Fibroblast of skin of right biceps (primary cell): ENCODE results near the gene TMC1.

Experiments used
- DNase-seq: peaks from one replicate; pipeline ENCODE4 v3.0.0-alpha.2; 2013

The TMC1 gene

DNA sequence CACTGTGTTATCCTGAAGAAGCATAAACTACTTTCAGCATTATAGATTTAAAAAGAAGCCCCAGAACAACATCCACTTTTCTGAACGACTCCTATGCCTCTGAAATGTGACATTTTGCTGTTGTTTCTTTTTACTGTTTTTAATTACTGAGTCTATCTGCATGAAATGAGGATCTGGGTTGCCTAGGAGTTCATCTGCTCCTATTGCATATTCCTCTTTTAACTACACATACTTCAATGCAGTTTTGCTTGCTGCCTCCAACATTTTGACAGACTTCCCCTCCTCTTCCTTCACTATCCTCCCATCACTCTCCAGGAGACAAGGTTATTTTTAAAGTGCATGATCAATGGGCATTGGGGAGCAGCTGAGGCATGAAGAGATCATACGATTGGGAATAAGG lies 164.5 kb downstream of the TMC1 start:
- no peak for DNase-seq

DNA sequence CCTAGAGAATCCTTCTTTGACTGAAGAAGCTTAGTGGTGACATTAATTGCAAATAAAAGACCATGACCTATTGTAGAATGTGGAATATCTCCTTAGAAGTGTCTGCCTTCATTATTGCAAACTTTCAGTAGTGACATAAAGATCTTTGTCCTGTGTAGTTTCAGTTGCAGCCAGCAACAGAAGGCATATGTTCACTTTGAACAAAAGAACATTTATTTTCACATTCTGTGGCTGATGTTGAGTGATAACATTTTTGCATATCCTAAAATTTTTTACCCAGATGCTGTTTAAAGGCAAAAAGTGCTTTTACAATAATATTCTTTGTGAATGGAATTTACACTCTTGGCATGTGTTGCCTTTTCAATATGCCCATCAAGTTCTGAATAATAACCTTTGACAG lies 165.9 kb downstream of the TMC1 start:
- no peak for DNase-seq

DNA sequence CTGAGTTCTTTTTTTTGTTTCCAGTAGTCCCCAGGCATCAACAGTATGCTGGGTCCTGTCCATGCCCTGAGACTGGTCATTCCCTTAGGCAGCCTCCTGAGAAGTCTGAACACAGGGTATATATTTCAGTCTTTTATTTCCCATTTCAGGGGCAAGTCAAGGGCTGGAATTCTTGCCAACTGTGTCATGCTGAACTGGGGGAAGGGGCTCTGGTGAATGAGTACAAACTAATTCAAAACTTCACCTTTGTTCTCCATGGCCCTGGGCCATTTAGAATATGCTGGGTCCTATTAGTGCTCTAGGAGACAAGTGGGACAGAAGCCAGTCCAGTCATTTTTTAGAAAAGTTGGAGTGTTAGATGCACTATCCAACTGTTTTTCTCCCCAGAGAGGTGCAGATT lies 170.3 kb downstream of the TMC1 start:
- no peak for DNase-seq

DNA sequence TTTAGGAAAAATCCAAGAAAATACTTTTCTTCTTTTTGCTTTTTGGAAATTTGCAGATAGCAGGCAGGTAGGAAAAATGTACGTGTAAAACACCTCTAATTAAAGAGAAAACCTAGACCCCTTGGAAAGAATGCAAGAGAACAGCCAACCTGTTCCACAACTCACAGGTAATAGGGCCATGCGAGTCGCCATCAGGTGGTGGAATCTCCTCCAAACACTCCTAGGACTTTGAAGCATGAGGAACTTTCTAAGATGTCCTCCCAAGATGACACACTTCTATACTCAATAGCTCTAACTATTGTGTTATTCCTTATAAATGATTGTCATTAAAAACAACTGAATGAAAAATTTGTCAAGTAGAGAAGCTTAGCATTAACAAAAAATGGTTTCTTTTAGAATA lies 174.0 kb downstream of the TMC1 start:
- no peak for DNase-seq

DNA sequence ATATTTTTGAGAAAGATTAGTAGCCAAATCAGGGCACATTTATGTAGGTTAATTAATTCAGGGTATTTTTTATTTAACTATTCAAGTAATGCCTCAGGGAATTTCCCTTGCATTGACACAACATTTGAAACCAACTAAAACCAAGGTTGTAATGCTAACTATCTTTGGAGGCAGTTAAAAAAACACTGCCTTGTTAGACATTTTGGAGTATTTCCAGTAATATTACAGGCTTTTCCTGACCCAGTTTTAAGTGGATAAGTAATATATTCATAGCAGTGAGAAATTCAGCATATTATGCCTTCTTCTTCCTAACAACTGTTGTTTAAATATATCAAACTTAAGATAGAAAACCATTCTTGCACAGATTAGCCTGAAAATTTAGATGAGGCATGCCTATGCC lies 175.1 kb downstream of the TMC1 start:
- no peak for DNase-seq

DNA sequence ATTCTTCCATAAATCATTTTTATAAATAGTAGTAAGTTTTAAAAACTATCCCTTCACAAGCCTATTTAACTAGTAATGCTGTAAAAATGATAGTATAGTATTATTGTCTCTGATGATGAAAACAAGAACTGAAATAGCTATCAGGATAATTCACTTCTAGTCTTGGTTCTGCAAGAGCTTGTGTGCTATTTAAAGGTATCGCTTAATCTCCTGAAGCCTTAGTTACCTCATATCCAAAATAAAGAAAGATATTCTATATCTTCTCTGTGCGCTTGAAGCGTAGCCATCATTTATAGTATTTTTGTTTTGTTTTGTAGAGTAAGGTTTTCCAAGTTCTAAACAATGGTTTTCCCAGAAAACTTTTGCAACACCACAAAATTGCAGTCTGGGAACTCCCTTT lies 180.1 kb downstream of the TMC1 start:
- DNase-seq, result no peak

DNA sequence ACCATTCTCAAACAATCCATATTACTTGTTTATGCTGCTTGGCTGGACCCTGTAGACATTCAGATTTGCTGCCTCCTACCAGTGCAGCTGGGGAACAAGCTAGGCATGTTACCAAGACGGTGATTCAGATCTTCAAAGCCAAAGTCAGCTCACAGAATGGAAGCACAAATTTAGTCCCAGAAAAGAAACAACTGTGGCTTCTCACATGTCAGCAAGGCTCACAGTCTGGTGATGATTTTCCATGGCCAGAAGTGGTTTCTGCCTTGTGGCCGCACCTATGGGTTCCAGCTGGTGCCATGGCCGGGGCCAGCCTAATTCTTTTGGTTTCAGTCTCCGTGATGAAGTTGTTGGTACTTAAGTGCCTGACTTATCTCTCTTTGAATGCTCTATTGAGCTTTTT lies 182.2 kb downstream of the TMC1 start:
- DNase-seq, result peak; percentile 6

DNA sequence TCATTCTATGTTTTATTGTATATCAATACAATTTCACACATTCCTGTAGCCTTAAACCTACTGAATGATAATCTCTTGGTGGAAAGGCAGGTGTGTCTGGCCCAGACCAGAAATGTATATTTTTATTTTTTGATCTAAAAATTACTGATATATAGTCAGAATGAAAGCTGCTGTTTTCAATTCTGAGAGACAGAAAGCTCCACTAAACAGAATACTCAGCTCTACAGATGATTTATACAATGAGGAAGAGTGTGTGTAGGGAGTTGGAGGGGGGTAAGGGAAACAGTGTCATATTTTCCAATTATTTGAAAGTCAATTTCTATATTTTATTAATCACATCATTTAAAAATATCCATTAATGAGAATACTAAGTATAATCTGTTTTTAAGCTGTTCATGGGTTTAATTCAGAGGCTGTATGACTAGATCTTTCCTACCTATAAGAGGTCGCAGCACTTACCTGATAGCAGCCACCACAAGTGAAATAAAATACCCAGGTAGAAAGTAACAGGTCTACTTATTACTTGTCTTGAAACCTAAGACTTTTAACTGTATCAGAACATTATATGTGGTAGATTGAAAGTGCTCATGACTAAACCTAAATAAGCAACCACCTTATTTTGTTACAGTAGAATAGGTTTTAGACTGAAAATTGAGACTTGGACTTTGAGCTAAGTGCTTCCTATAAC lies 183.4 kb downstream of the TMC1 start:
- no peak for DNase-seq

DNA sequence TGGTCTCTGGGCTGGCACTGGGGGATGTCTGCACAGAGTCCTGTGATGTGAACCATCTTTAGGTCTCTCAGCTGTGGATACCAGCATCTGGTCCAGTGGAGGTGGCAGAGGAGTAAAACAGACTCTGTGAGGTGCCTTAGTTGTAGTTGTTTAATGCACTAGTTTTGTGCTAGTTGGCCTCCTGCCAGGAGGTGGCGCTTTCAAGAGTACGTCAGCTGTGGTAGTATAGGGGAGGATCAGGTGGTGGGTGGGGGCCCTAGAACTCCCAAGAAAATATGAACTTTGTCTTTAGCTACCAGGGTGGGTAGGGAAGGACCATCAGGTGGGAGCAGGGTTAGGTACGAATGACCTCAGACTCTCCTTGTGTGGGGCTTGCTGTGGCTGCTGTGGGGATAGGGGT lies 197.1 kb downstream of the TMC1 start:
- DNase-seq, result no peak

DNA sequence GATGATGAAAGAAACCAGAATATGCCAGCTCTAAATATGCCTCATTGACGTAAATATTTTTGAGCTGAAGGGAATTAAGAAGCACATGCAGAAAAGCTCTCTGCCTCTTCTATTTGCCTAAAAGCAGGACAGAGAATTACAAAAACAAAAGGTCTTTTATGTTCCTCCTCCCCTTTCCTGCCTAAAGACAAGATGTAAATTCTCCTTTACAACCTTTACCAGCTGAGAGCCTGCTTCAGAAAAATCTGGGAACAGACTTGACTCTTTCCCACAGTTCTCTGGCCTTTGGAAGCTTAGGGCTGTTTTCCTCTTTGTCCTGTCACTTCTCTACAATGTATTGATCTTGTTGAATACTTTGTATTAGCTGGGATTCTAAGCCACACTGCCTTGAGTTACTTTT lies 199.7 kb downstream of the TMC1 start:
- no peak for DNase-seq

DNA sequence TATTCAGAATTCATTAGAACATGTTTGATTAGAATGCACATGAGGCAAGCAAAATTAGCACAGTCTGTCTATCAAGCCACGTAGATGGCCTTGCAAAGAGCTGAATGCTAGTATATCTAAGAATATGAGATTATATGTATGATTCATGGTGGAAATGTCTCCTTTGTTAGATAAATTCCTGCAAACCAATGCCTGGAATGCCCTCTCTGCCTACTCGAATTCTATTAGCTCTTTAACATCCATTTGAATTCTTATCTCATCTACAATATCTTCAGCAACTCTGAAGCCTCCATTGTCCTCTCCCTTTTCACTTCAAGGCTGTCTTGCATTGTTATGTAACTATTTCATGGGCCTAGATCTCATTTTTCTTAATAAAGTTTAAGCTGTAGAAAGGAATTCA lies 205.5 kb downstream of the TMC1 start:
- no peak for DNase-seq

DNA sequence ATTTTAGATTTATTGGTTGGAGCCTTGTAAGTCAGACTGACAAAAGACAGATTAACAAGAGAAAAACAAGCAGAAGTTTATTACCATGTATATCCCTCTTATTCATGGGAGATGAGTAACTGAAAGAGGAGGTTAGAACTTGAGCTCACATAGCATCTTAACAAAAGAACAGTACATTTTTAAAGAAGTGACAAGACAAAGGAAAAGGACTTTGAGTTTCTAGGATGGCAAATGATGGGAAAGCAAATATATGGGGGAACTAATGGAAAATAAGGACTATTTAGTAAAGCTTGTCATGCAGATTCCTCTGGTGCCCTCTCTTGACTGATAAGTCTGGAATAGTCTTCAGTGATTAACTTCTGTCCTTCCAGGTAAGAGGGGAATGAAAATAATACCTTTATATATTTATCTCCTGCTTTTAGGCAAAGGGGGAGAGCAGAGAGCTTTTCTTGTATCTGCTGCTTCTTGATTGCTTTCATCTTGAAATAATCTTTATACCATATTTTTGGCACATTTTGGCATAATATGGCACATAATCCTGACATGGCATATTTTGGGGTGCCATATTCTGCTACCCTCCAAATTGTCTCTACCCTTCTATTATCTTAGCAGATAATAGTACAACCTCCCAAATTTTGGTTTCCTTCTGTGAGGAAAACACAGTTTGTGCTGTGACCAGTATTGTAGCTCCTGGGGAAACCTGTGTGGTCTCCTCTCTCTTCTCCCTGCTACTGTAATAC lies 206.8 kb downstream of the TMC1 start:
- no peak for DNase-seq

DNA sequence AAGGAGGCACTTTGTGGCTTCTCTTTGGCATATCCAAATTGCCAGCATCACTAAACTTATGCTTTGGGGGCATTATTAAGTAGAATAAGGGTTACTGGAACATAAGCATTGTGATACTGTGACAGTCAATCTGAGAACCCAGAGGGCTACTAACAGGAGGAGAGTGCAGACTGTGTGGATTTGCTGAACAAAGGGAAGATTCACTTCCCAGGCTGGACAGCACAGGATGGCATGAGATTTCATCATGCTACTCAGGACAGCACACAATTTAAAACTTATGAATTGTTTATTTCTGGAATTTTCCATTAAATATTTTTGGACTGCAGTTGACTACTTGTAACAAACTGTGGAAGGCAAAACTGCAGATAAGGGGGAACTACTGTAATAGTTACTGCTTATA lies 212.5 kb downstream of the TMC1 start:
- DNase-seq, result no peak

DNA sequence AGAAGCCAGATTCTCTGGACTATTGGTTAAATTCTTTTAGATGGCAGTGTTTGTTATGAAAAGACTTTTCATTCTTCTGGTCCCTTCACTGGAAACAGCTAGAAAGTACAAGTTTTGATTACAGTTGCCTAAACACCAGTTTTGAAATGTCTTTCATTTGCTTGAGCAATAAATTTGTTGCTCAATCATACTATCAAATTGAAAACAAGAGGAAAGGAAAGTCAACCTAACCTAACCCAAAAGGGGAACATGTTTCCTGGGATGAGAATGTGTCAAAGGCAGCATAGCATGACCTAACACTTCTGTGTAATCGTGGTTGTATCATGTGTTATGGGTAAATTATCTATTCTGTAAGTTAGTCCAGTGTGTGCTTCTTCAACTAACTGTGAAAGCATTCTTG lies 213.2 kb downstream of the TMC1 start:
- DNase-seq, result no peak

DNA sequence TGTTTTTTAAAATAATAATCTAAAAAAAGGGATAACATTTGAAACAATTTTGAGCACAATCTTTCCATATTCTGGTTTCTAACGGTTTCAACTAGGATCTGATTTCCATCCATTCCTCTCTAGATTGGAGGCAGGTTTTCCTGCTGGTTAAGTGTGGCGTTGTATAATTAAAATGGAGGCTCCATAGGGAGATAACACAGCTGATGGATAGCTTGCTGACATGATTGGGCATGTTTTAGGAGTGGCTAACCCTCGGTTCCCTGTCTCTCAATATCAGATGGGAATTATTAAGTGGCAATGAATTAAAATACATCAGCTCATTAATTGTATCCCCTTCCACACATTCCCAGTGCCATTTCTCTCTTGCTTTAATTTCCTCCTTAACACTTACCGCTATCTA lies 222.4 kb downstream of the TMC1 start:
- DNase-seq, result no peak

DNA sequence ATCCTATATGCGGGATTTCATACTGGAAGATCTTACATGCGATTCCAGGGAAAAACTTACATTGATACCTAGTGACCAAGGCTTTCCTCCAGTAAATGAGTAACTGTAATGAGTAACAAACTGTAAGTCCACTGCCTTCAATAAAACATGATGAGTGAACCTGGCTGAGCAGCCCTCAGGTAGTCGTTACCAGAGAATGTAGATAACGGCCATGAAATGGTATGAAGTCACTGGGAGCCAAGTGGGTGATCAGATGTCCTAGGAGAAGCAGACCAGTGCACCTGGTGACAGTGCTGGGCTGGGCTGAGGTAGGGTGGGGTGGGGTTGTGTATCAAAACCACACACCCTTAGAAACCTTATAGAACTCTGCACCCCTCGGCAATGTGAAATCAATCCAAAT lies 227.9 kb downstream of the TMC1 start:
- DNase-seq, result no peak

DNA sequence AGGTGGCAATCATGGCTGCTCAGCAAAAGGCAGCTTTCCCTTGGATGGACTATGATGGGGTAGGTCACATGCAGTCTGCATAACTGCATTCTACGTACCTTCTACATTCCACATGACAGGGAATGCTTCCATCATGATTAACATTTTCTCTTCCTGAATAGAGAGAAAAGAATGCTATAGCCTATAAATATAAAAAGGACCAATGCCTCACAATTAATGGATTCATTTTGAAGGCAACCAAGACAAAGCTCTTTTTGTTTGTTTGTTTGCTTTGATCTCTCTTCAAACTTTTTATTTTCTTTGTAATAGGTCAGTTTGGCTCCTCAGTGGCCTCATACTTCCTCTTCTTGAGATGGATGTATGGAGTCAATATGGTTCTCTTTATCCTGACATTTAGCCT lies 230.1 kb downstream of the TMC1 start:
- no peak for DNase-seq

DNA sequence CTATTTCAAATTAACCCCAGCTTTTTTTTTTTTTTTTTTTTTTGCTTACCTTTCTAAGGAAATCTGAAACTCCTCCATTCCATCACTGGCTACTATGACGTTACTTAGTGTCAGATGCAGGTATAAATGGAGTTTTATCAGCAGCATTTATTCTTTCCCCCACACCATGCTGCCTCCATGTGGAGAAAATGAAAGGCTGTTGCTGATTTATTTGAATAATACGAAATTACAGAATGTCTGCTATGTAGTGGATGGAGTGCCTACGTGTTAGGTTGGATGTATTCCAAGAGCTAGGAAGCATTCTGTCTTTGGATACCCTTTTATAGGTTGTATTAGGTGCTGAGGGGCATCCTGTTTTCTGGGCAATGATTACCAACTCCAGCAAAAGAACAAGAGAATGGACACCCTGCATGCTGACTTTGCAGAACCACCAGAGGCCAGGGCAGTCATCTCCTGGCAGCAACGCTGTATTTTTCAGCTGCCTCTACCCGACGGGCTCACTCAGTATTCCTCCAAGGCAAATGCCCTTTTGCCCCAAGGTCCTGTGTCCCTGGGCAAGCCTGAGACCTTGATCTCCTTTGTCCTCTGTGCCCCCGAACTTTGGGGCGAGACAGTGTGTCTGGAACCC lies 232.0 kb downstream of the TMC1 start:
- peak; percentile 11 for DNase-seq

DNA sequence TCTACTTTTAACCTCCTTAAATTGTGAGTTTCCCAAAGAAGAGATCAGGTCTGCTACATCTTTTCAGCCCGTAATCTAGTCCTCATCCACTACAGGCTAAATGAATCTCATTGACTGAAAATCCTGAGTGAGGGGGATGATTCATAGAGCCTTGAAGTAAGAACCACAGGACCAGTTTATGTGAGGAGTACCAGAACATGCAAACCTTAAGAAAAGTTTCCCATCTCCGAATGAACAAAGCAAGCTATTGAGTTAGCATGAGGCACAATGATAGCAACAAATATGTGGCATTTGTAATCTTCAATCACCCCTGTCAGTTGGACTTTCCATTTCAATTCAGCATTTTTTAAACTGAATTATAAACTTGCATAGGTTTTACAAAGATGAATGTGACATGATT lies 234.4 kb downstream of the TMC1 start:
- no peak for DNase-seq

DNA sequence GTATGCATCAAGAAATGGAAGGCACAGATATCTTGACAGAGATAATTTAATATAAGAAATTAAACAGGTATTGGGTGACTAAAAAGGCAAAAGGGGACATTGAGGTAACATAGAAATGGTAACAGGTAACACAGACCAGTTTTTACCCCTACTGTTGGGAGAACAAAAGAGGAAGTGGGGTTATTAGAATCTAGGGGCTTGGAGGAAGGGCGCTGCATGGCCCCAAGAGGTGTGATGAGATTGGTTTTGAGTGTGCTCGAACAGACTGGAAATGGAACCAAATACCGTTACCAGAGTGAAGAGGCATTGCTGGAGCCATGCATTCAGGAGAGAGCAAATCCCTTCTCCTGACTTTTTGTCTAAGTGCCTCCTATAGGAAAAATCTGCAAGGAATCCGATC lies 237.5 kb downstream of the TMC1 start:
- no peak for DNase-seq

DNA sequence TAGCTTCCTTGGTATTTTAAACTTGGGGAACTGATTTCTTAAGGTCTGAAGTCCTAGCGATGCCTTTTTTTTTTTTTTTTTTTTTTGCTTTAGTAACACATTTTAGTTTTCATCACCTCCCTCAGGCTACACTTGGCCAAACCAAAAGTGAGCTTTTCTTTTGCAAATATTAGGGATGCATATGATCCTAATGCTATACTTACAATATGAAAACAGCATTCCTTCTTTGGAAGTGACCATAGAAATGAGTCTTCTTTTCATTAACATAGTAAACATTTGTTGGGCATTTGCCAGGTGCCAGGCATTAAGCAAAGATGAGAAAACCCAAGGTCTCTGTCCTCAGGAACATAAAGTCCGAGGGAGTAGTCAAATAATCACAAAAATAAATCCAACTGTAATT lies 241.6 kb downstream of the TMC1 start:
- DNase-seq, result no peak

DNA sequence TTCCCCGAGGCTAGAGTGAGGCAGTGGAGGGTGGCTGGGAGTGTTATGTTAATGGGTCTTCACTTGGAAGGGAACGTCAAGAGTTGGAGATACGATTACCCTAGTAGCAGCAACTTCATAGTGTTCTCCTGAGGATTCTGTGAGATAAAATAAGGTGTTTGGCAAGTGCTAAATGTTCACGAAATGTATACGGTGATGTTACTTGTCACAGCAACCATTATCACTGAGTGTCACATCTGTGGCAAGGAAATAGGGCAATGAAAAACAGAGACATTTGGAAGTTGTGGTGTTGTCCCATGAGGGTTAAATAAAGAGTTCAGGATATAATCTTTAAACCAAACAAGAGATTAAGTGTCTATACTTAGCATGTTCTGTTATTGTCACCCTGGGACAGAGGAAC lies 248.1 kb downstream of the TMC1 start:
- no peak for DNase-seq

DNA sequence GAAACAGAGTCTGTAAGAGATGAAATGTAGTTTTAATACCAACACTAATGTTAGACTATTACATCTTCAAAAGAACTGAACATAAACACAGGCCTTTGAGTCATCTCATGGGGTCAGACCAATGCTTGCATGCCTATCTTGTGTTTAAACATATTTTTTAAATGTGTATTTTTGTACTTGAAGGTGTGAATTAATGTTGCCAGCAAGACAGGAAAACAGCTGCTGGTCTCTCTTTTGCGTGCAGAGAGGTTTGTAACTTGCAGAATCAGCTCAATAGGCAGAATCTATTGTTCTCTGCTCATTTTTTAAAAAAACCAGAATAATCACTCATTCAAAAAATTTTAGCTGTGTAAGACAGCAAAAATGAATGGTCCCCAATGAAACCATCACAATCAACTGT lies 251.3 kb downstream of the TMC1 start:
- DNase-seq, result no peak

DNA sequence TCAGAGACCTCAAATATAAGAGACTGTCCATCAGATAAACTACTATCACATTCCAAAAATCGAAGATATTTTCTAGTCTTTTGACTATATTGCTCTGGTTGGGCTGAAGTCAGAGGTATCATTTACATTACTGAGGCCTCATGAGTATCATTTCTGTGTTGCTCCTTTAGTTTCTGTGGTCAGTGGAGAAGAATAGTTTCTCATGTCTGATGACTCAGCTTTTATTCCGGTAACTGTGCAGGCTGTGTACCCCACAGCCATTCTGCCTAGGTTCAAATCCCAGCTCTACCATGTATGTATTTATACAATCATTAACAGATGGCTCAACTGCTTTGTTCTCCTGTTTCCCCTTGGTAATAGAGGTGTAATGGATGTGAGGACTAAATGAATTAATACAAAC lies 252.2 kb downstream of the TMC1 start:
- peak; percentile 28 for DNase-seq

DNA sequence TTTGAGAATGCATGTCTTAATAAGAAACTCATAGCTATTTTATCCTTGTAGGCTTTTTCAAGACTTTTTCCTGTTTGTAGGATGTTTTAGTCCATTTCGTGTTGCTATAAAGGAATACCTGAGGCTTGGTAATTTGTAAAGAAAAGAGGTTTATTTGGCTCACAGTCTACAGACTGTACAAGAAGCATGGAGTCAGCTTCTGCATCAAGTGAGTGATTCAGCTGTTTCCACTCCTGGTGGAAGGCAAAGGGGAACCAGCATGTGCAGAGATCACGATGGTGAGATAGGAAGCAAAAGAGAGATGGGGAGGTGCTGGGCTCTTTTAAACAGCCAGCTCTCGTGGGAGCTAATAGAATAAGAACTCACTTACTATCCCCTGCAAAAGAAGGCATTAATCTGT lies 254.2 kb downstream of the TMC1 start:
- no peak for DNase-seq
